ENCODE measurements around the gene PEAR1. TPM values are rescaled to one million over a fixed set of nuclear protein-coding genes. Genes with fewer than 3 reads are reported as not detected.

Gene PEAR1
- total RNA-seq, 6 experiments from 2014 or later = 3.2 to 23.6 (median 20.2) TPM

GRCh38 chr1:156886583-156887281 is 6.8 kb upstream of the PEAR1 start:
- no peaks in the 10 kb centered on the region for H3K9me3 Mint-ChIP-seq
- no peak for DNase-seq
- no peaks in the 10 kb centered on the region for H3K36me3 Mint-ChIP-seq (ENCODE audit: low read depth)
- TF ChIP-seq, protein P1, sequence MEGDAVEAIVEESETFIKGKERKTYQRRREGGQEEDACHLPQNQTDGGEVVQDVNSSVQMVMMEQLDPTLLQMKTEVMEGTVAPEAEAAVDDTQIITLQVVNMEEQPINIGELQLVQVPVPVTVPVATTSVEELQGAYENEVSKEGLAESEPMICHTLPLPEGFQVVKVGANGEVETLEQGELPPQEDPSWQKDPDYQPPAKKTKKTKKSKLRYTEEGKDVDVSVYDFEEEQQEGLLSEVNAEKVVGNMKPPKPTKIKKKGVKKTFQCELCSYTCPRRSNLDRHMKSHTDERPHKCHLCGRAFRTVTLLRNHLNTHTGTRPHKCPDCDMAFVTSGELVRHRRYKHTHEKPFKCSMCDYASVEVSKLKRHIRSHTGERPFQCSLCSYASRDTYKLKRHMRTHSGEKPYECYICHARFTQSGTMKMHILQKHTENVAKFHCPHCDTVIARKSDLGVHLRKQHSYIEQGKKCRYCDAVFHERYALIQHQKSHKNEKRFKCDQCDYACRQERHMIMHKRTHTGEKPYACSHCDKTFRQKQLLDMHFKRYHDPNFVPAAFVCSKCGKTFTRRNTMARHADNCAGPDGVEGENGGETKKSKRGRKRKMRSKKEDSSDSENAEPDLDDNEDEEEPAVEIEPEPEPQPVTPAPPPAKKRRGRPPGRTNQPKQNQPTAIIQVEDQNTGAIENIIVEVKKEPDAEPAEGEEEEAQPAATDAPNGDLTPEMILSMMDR (IDR thresholded peaks at IDR 0.05) = no peak
- H3K27ac Mint-ChIP-seq = no peak overlapping the region
- H3K4me1 Mint-ChIP-seq (ENCODE audit: low read depth) = no peaks in the 10 kb centered on the region
- H3K4me3 Mint-ChIP-seq = no peak overlapping the region
- peaks cover 29% of the 10 kb centered on the region for H3K27me3 Mint-ChIP-seq (ENCODE audit: insufficient read depth)

GRCh38 chr1:156887317-156887716 is 6.2 kb upstream of the PEAR1 start:
- H3K4me1 Mint-ChIP-seq (ENCODE audit: low read depth) = no peaks in the 10 kb centered on the region
- TF ChIP-seq, protein P1 (IDR thresholded peaks at IDR 0.05) = no peak
- no peak overlapping the region for H3K27ac Mint-ChIP-seq
- DNase-seq = no peak
- H3K36me3 Mint-ChIP-seq (ENCODE audit: low read depth) = no peaks in the 10 kb centered on the region
- H3K27me3 Mint-ChIP-seq (ENCODE audit: insufficient read depth) = peaks cover 25% of the 10 kb centered on the region
- H3K9me3 Mint-ChIP-seq = no peaks in the 10 kb centered on the region
- H3K4me3 Mint-ChIP-seq = no peak overlapping the region

- Mint-ChIP-seq H3K27ac (no peak overlapping the region), H3K4me3 (no peak overlapping the region), H3K27me3 (ENCODE audit: insufficient read depth) (peaks cover 22% of the 10 kb centered on the region), H3K4me1 (ENCODE audit: low read depth) (no peaks in the 10 kb centered on the region), H3K9me3 (no peaks in the 10 kb centered on the region), H3K36me3 (ENCODE audit: low read depth) (no peaks in the 10 kb centered on the region)
- TF ChIP-seq, protein P1 (IDR thresholded peaks at IDR 0.05) = no peak
- no peak for DNase-seq
Observed at GRCh38 chr1:156887734-156888133, 5.8 kb upstream of the PEAR1 start.

DNA sequence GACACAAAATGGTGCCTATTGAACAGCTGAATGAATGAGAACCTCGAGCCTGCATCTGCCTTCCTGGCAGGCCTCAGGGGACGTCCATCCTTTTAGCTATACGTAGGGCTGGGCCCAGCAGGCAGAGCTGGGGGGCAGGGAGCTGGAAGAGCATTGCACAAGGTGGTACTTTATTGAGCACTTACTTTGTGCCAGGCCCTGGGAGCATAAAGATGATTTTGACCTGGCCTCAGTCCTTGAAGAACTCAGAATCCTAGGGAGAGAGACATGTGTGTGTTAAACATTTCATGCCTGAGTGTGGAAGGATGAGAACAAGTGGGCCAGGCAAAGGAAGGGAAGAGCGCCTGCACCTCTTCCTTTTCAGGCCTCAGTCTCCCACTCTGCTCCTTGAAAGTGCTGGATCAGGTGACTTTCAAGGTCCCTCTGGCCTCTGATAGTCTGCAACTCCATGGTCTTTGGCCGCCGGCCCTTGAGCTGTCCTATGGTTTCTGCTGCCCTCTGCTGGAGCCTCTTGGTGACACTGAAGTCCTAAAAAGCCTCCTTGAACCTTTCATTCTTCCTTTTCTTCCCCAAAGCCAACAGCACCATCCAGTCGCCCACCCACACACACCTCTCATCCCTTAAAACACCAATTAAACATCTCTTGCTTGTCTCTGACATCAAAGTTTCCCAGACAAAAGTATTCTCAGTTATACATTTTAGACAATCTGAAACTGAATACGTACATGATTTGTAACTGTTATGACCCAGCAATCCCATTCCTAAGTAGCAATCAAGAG is 3.5 kb upstream of the PEAR1 start:
- Mint-ChIP-seq H3K9me3 (no peaks in the 10 kb centered on the region), H3K4me1 (ENCODE audit: low read depth) (peaks cover 11% of the 10 kb centered on the region), H3K36me3 (ENCODE audit: low read depth) (no peaks in the 10 kb centered on the region), H3K27ac (no peak overlapping the region), H3K4me3 (no peak overlapping the region), H3K27me3 (ENCODE audit: insufficient read depth) (peaks cover 11% of the 10 kb centered on the region; the same call in 1 of the 2 replicates)
- TF ChIP-seq, protein P1 (IDR thresholded peaks at IDR 0.05) = peak; percentile 90
- peak; percentile 54 for DNase-seq

DNA sequence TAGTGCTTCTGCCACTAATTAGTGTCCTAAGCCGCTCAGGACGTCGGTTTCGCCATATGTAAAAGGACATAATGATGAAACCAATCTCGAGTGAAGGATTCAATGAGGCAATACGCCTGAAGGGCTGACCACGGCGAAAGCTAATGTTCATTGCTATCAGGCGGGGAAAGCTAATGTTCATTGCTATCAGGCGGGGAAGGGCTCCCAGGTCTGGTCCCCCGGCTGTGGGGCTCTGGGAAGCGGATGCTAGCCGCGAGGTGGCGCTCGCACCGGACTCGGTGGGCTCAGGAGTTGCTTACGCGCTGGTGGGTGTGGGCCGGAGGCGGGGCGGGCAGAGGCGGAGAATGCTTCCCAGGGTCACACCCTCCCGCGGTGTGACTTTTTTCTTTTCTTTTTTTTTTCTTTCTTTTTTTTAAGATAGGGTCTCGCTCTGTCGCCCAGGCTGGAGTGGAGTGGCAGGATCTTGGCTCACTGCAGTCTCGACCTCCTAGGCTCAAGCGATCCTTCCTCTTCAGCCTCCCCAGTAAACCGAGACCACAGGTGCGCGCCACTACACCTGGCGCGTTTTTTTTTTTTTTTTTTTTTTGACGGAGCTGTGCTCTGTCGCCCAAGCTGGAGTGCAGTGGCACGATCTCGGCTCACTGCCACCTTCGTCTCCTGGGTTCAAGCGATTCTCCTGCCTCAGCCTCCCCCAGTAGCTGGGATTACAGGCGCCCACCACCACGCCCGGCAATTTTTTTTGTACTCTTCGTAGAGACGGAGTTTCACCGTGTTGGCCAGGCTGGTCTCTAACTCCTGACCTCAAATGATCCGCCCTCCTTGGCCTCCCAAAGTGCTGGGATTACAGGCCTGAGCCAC is 1.1 kb upstream of the PEAR1 start:
- Mint-ChIP-seq H3K27me3 (ENCODE audit: insufficient read depth) (peaks cover 1% of the 10 kb centered on the region; the same call in 1 of the 2 replicates), H3K27ac (peak overlapping the region; percentile 38; the same call in 1 of the 2 replicates), H3K4me1 (ENCODE audit: low read depth) (peaks cover 36% of the 10 kb centered on the region), H3K36me3 (ENCODE audit: low read depth) (no peaks in the 10 kb centered on the region), H3K4me3 (peak overlapping the region; percentile 62), H3K9me3 (no peaks in the 10 kb centered on the region)
- TF ChIP-seq, protein P1 (IDR thresholded peaks at IDR 0.05) = peak; percentile 94
- DNase-seq = peak; percentile 80

Measured in HFFc6 (cell line).